Measurements from ENCODE around the gene VPS13C.

Gene VPS13C

GRCh38 chr15:61893146-61893545 is 167.1 kb downstream of the VPS13C start:
- no peak for TF ChIP-seq CTCF (IDR thresholded peaks at IDR 0.05; ENCODE audit: insufficient read depth, missing control alignments)
- FAIRE-seq (no peak), DNase-seq (ENCODE audit: insufficient read length, low spot score) (no peak)

GRCh38 chr15:61892140-61892539 is 168.1 kb downstream of the VPS13C start:
- TF ChIP-seq CTCF (IDR thresholded peaks at IDR 0.05; ENCODE audit: insufficient read depth, missing control alignments), result no peak
- FAIRE-seq (no peak), DNase-seq (ENCODE audit: insufficient read length, low spot score) (no peak)

GRCh38 chr15:61890106-61890505 is 170.1 kb downstream of the VPS13C start:
- FAIRE-seq, result no peak
- no peak for DNase-seq (ENCODE audit: insufficient read length, low spot score)
- TF ChIP-seq CTCF (IDR thresholded peaks at IDR 0.05; ENCODE audit: insufficient read depth, missing control alignments), result no peak

GRCh38 chr15:61889706-61890105 is 170.5 kb downstream of the VPS13C start:
- no peak for TF ChIP-seq CTCF (IDR thresholded peaks at IDR 0.05; ENCODE audit: insufficient read depth, missing control alignments)
- no peak for DNase-seq (ENCODE audit: insufficient read length, low spot score)
- FAIRE-seq, result no peak

- FAIRE-seq (no peak), DNase-seq (ENCODE audit: insufficient read length, low spot score) (no peak)
- TF ChIP-seq CTCF (IDR thresholded peaks at IDR 0.05; ENCODE audit: insufficient read depth, missing control alignments), result no peak
Observed at GRCh38 chr15:61888074-61888780, 172.0 kb downstream of the VPS13C start.

GRCh38 chr15:61880084-61880483 is 180.2 kb downstream of the VPS13C start:
- no peak for TF ChIP-seq CTCF (IDR thresholded peaks at IDR 0.05; ENCODE audit: insufficient read depth, missing control alignments)
- FAIRE-seq, result no peak
- no peak for DNase-seq (ENCODE audit: insufficient read length, low spot score)

- TF ChIP-seq CTCF (IDR thresholded peaks at IDR 0.05; ENCODE audit: insufficient read depth, missing control alignments), result no peak
- DNase-seq (ENCODE audit: insufficient read length, low spot score) (no peak), FAIRE-seq (no peak)
Observed at GRCh38 chr15:61879219-61879618, 181.0 kb downstream of the VPS13C start.
